Measurements from ENCODE around the gene CXXC4.

CXXC4 gene

DNA sequence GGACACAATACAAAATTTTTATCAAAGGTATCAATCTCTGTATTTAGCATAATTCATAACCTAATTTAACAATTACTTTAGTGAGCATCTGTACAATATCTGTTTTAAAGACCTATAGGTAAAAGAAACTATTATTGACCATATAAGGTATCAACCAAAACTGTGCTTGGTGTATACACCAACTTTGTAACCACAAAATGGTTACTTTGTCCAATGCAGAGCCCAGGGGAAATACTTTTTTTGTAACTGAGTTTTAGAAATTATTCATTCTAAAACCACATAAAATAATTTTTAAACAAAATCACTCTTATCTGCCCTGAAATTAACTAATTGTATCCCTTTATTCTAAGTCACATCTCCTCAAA, 5.0 kb downstream of the CXXC4 start:
- no peak for ATAC-seq
- TF ChIP-seq CREB5 (CRISPR knock-in tag; IDR thresholded peaks at IDR 0.05; ENCODE audit: low read depth) (no peak), ZFP3 (CRISPR knock-in tag; IDR thresholded peaks at IDR 0.05) (no peak), RARB (CRISPR knock-in tag; IDR thresholded peaks at IDR 0.05) (no peak), ESRRG (CRISPR knock-in tag; IDR thresholded peaks at IDR 0.05) (no peak), POU6F1 (CRISPR knock-in tag; IDR thresholded peaks at IDR 0.05; ENCODE audit: borderline replicate concordance, low read depth) (no peak), ZNF8 (CRISPR knock-in tag; IDR thresholded peaks at IDR 0.05) (no peak), ARNTL (CRISPR knock-in tag; IDR thresholded peaks at IDR 0.05; ENCODE audit: borderline replicate concordance, low read depth) (no peak)

DNA sequence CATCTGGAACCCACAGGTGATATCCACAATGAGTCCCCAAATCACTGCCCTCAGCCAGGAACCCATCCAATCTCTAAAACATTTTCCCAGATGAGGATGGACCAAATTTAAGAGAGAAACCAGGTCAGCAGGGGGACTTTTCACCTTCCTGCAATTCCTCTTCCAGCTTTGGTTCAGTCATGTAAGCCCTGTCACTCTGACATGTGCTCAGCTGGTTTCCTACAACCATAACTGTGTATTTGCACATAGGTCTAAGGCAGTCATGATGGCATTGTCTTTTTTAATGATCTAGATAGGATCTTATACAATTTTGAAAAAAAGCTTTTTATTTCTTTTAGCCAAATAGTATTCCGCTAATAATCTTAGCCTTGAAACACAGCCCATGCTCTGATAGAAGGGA, 6.5 kb downstream of the CXXC4 start:
- TF ChIP-seq ZC3H10 (CRISPR knock-in tag; IDR thresholded peaks at IDR 0.05) (no peak), TOX (CRISPR knock-in tag; IDR thresholded peaks at IDR 0.05; ENCODE audit: borderline replicate concordance) (no peak), ARNTL (CRISPR knock-in tag; IDR thresholded peaks at IDR 0.05; ENCODE audit: borderline replicate concordance, low read depth) (no peak), OSR1 (CRISPR knock-in tag; IDR thresholded peaks at IDR 0.05) (no peak), RARB (CRISPR knock-in tag; IDR thresholded peaks at IDR 0.05) (no peak), ISL1 (CRISPR knock-in tag; IDR thresholded peaks at IDR 0.05) (no peak)
- no peak for ATAC-seq

DNA sequence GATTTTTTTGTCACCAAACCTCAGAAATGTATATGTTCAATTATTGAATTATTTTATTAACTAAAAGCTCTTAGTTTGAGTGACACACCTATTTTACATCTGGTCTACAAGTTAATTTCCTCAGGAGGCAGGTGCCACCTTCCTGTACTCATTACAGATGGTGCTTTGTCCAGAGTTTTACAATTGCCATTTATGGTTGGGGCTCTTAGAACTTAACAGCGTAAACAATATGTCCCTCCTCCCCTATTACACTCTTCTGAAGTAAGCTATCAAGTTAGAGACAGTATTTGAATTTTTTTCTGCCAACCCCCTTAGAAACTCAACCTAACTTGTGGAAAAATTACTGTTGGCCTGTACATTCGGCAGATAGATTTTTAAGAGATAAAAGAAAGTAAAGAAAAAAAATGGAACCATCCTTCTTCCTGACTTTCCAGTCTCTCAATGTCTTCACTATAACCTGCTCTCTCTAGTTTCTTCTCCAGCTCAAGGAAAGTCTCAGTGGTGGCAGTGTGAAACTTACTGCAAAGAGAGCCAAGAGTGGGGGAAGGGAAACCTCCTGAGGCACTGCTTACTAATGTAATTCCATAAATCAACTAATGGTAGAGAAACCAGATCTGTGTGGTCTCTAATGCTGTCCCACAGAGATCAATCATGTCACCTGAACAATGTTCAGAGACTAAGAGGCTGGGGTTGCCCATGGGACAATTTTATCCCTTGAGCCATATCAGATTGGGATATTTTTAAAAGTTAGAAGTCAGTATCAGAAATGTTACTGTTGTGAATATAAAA, 7.8 kb downstream of the CXXC4 start:
- ATAC-seq: no peak
- no peak for TF ChIP-seq ZNF70 (CRISPR knock-in tag; IDR thresholded peaks at IDR 0.05)
- TF ChIP-seq CREB5 (CRISPR knock-in tag; IDR thresholded peaks at IDR 0.05; ENCODE audit: low read depth): no peak
- no peak for TF ChIP-seq POU6F1 (CRISPR knock-in tag; IDR thresholded peaks at IDR 0.05; ENCODE audit: borderline replicate concordance, low read depth)
- TF ChIP-seq GLIS3 (CRISPR knock-in tag; IDR thresholded peaks at IDR 0.05): no peak
- TF ChIP-seq ISL1 (CRISPR knock-in tag; IDR thresholded peaks at IDR 0.05): no peak
- no peak for TF ChIP-seq SNAI2 (CRISPR knock-in tag; IDR thresholded peaks at IDR 0.05)
- TF ChIP-seq, protein P1, sequence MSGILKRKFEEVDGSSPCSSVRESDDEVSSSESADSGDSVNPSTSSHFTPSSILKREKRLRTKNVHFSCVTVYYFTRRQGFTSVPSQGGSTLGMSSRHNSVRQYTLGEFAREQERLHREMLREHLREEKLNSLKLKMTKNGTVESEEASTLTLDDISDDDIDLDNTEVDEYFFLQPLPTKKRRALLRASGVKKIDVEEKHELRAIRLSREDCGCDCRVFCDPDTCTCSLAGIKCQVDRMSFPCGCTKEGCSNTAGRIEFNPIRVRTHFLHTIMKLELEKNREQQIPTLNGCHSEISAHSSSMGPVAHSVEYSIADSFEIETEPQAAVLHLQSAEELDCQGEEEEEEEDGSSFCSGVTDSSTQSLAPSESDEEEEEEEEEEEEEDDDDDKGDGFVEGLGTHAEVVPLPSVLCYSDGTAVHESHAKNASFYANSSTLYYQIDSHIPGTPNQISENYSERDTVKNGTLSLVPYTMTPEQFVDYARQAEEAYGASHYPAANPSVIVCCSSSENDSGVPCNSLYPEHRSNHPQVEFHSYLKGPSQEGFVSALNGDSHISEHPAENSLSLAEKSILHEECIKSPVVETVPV (CRISPR knock-in tag; IDR thresholded peaks at IDR 0.05): no peak
- TF ChIP-seq OSR1 (CRISPR knock-in tag; IDR thresholded peaks at IDR 0.05): no peak
- TF ChIP-seq PPARA (CRISPR knock-in tag; IDR thresholded peaks at IDR 0.05; ENCODE audit: borderline replicate concordance): no peak
- no peak for TF ChIP-seq ZFP3 (CRISPR knock-in tag; IDR thresholded peaks at IDR 0.05)
- no peak for TF ChIP-seq ARNTL (CRISPR knock-in tag; IDR thresholded peaks at IDR 0.05; ENCODE audit: borderline replicate concordance, low read depth)
- no peak for TF ChIP-seq RARB (CRISPR knock-in tag; IDR thresholded peaks at IDR 0.05)
- no peak for TF ChIP-seq ZNF565 (CRISPR knock-in tag; conservative IDR thresholded peaks at IDR 0.05; ENCODE audit: low read depth)
- no peak for TF ChIP-seq BACH2 (CRISPR knock-in tag; IDR thresholded peaks at IDR 0.05; ENCODE audit: borderline replicate concordance)
- TF ChIP-seq ZNF8 (CRISPR knock-in tag; IDR thresholded peaks at IDR 0.05): no peak
- no peak for TF ChIP-seq ZC3H10 (CRISPR knock-in tag; IDR thresholded peaks at IDR 0.05)
- TF ChIP-seq CSDC2 (CRISPR knock-in tag; IDR thresholded peaks at IDR 0.05): no peak
- TF ChIP-seq TCF4 (CRISPR knock-in tag; IDR thresholded peaks at IDR 0.05; ENCODE audit: borderline replicate concordance): no peak

GRCh38 chr4:104475652-104476051, 19.0 kb downstream of the CXXC4 start:
- ATAC-seq: no peak
- TF ChIP-seq CREB5 (CRISPR knock-in tag; IDR thresholded peaks at IDR 0.05; ENCODE audit: low read depth) (no peak), RARB (CRISPR knock-in tag; IDR thresholded peaks at IDR 0.05) (no peak), TCF4 (CRISPR knock-in tag; IDR thresholded peaks at IDR 0.05; ENCODE audit: borderline replicate concordance) (no peak), TOX (CRISPR knock-in tag; IDR thresholded peaks at IDR 0.05; ENCODE audit: borderline replicate concordance) (no peak), ZNF565 (CRISPR knock-in tag; conservative IDR thresholded peaks at IDR 0.05; ENCODE audit: low read depth) (no peak), PATZ1 (CRISPR knock-in tag; IDR thresholded peaks at IDR 0.05; ENCODE audit: borderline replicate concordance) (no peak), POU6F1 (CRISPR knock-in tag; IDR thresholded peaks at IDR 0.05; ENCODE audit: borderline replicate concordance, low read depth) (no peak), OSR1 (CRISPR knock-in tag; IDR thresholded peaks at IDR 0.05) (no peak), ISL1 (CRISPR knock-in tag; IDR thresholded peaks at IDR 0.05) (no peak), CSDC2 (CRISPR knock-in tag; IDR thresholded peaks at IDR 0.05) (no peak)
